RPMI7951 (cell line): ENCODE results near the gene VPS72. TPM values are rescaled to one million over a fixed set of nuclear protein-coding genes. Genes with fewer than 3 reads are reported as not detected.
"Not testable (repeated sequence)": the region's sequence is repeated elsewhere in the genome, so short reads cannot be mapped to it uniquely, and the experiment has no call there.

Experiments
- DNase-seq: peaks from one replicate; pipeline ENCODE4 v3.0.0-alpha.2; 2012; ENCODE audit warnings: low read depth
- total RNA-seq: library from RNA; depleted of rRNA; stranded (reverse); fragments of >200 nt; shearing (Covaris generic); gene quantifications from 2 replicates; pipeline ENCODE4 v1.2.3, GENCODE V29; 2014; rRNA removed

The VPS72 gene
- 54.0 and 63.8 TPM in 2 replicates for total RNA-seq

DNA sequence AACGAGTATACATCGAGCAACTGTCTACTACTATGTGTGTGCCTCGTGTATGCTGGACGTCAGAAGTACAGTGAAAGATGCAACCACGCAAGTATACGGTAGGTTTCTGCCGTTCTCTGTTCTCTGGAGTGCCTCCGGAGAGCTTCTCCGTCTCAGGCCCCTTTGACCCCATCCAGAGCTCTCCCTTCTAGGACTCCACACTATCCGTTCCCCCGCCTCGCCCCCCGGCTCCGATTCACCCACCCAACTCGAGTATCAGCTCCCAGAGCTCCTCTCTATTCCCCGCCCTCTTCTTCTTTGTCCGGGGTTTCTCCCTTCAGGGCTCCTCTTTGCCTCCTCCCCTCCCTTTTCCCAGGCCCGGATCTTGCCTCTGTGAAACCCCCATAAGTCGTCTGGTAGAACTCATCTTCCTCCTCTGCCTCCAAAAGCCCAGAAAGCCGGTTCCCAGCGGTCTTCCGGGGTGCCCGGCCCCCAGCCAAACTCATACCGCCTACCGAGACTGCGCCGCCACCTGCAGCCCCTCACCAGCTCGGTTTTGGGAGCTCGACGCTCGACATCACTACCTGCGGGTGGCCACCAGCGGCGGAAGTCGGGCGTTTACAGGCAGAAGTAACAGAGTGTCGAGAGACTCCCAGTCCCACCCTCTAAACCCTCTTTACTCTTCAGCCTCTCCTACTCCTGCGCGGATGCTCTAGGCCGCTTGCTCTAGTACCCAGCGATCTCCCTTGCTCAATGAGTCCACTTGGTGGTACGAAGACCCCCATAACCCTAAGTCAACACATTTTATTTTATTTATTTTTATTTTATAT, at the start of gene VPS72:
VPS72 (minus strand) TSS at position 561 of the 809 bp plus-strand sequence; CDS start at position 485, 76 bp downstream.
- DNase-seq = peak; percentile 87

GRCh38 chr1:151238467-151238739, 48.4 kb upstream of the VPS72 start:
- DNase-seq = peak; percentile 93

GRCh38 chr1:151237678-151238466, 47.9 kb upstream of the VPS72 start:
- no peak for DNase-seq

DNA sequence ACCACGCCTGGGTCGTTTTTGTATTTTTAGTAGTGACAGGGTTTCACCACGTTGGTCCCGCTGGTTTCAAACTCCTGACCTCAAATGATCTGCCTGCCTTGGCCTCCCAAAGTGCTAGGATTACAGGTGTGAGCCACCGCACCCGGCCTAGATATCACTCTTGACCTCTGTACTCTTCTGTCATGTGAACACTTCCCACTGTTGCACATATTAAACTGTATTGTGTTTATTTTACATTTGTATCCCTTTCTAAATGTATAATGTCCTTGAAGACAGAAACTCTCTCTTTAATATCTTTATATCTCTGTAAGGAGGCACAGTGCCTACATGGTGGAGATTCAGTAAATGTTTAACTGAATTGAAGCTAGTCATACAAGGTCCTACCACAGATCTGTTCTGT, 45.2 kb upstream of the VPS72 start:
- no peak for DNase-seq

- no peak for DNase-seq
These were observed 32.1 kb upstream of the VPS72 start for GRCh38 chr1:151222130-151222529.

DNA sequence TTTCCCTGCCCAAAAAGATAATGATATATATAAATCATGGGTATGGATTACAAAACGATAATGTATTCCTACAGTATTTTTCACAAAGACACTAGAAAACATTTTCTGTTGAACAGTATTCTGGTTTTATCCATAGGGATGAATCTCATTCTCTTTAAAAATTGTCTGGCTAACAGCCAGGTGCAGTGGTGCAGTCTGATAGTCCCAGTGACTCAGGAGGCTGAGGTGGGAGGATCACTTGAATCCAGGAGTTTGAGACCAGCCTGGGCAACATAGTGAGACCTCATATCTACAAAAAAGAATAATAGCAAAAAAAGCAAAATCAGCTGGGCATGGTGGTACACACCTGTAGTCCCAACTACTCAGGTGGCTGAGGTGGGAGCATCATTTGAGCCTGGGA, 31.6 kb upstream of the VPS72 start:
- no peak for DNase-seq

GRCh38 chr1:151213560-151213959, 23.6 kb upstream of the VPS72 start:
- DNase-seq = no peak

DNA sequence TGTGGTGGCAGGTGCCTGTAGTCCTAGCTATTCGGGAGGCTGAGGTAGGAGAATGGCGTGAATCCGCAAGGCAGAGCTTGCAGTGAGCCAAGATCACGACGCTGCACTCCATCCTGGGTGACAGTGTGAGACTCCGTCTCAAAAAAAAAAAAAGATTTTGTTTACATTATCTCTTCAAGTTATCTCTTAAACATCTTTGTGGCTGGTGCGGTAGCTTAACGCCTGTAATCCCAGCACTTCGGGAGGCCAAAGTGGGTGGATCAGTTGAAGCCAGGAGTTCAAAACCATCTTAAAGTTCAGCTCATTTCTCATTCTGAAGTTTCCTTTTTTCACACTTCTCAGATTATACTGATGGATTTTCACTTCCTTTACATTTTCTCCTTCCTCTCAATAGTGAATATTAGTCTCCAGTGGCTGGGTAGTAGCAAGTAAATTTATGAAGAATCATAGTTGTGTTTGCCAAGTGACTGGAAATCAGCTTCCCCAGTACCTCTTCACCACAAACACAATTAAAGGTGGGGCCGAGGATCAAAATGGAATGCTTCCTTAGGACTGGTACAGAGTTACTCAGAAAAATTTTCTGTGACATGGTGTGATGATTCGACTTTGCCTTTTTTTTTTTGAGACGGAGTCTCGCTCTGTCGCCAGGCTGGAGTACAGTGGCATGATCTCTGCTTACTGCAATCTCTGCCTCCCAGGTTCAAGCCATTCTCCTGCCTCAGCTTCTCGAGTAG, 22.1 kb upstream of the VPS72 start:
- DNase-seq = no peak

DNA sequence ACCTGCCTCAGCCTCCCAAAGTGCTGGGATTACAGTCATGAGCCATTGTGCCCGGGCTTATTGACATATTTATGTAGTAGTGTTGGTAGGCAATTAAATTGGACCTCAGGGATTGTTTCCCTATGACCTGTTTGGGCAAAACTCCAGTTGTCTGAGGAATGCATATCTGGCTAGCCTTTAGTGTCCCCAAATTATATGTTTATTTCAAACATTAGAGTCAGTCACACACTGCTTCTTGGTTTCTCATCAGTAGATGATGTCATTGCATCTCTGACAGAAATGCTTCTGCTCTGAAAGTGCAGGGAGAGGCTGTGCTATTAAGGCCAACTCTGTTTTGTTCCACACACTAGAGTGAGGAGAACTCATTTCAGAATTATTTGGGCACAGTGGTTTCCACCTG, 20.8 kb upstream of the VPS72 start:
- no peak for DNase-seq

DNA sequence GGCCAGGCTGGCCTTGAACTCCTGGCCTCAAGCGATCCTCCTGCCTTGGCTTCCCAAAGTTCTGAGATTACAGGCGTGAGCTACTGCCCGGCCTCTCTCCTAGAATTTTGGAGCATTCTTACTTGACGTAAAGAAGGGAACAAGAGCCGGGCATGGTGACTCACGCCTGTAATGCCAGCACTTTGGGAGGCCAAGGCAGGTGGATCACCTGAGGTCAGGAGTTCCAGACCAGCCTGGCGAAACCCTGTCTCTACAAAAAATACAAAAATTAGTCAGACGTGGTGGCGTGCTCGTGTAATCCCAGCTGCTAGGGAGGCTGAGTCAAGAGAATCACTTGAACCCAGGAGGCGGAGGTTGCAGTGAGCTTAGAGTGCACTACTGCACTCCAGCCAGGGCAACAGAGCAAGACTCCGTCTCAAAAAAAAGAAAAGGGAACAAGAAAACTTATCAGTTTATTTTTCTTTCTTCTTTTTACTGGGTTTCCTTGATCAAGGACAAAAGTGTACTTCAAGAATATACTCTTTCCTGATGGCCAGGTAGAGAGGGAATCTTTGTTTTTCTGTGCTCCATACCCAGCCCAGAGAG, 15.5 kb upstream of the VPS72 start:
- DNase-seq = not testable (repeated sequence)

GRCh38 chr1:151199873-151200581, 10.0 kb upstream of the VPS72 start:
- peak; percentile 72 for DNase-seq

GRCh38 chr1:151198254-151199127, 8.5 kb upstream of the VPS72 start, which contains the start of gene PIP5K1A:
Gene PIP5K1A (plus strand): TSS chr1:151198552. CDS start chr1:151198997, 445 bp downstream.
- peak; percentile 97 for DNase-seq

- DNase-seq = no peak
These were observed 7.9 kb upstream of the VPS72 start for GRCh38 chr1:151197863-151198253.

GRCh38 chr1:151196292-151196800, 6.3 kb upstream of the VPS72 start:
- DNase-seq = peak; percentile 89

- peak; percentile 90 for DNase-seq
These were observed 5.0 kb upstream of the VPS72 start for GRCh38 chr1:151194894-151195594.

- DNase-seq = no peak
These were observed 3.9 kb upstream of the VPS72 start for GRCh38 chr1:151193856-151194255.

- DNase-seq = no peak
These were observed 3.3 kb upstream of the VPS72 start for GRCh38 chr1:151193304-151193703.

GRCh38 chr1:151192047-151192446, 2.0 kb upstream of the VPS72 start:
- DNase-seq = no peak

DNA sequence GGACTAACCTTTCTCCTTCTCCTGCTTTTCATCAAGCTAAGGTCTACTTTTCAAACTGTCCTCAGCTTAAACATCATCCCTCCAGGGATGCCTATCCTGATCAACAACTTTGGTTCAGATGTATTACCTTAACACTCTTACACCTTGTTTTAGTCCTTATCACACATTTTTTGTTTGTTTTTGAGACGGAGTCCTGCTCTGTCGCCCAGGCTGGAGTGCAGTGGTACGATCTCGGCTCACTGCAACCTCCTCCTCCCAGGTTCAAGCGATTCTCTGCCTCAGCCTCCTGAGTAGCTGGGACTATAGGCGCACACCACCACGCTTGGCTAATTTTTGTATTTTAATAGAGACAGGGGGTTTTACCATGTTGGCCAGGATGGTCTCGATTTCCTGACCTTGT, 1.3 kb downstream of the VPS72 start:
- DNase-seq = not testable (repeated sequence)
